MM.1S (cell line): ENCODE data around the gene MAPK11.

ENCODE experiments used
- CTCF ChIP-seq: fragments of 300-600 bp; sonication (generic); IDR thresholded peaks from 2 replicates; pipeline ENCODE4 v1.5.1; 2016; ENCODE audit warnings: antibody characterized with exemption, low read length, mixed read lengths
- EZH2 ChIP-seq: fragments of 300-600 bp; sonication (generic); optimal IDR thresholded peaks from 2 replicates; pipeline ENCODE3; 2017; ENCODE audit warnings: low read depth, mild to moderate bottlenecking, antibody characterized with exemption, low read length, mixed read lengths
- EZH2phosphoT487 ChIP-seq: fragments of 300-600 bp; sonication (generic); IDR thresholded peaks from 2 replicates; pipeline ENCODE4 v1.6.1; 2018; ENCODE audit warnings: antibody characterized with exemption, low read length

DNA sequence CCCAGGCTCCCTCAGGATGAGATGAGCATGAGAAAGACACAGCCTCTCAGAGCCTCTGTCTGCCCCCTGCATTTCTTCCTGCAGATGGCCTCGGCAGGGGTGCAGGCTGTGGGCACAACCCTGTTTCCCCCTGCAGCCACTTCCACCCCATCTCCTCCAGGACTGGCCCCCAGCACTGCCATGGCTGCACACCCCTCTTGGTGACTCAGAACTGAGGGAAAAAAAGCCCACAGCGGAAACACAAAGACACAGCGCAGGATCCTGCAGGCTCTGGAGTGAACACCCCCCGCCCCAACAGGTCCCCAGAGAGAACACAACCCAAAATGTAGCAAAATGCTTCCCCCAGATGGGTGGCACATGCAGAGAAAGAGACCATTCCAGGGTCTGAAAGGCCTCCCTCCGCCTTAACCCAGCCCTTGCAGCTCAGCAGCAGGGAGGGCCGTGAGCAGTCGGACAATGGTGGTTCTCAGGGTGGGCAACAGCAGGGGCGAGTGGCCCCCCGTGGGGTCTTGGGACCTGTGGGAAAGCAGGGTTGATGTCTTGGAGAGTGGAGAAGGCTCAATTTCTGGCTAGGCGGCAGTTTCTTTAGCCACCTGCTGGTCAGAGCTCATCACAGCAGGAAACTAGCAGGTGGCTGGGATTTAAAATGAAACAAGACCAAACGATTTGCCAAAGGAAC is 33.3 kb downstream of the MAPK11 start:
- TF ChIP-seq CTCF, result peak; percentile 49
- TF ChIP-seq EZH2, result no peak
- TF ChIP-seq EZH2phosphoT487, result no peak
